HEK293T (cell line): ENCODE results near the gene MUL1.

Source experiments
- CTCF ChIA-PET: fragments of 350-600 bp; formaldehyde crosslinking; extraction: SDS; loops from one replicate; lab custom pipeline; 2021; ENCODE audit warnings: antibody characterized with exemption, inconsistent platforms; lab: Yijun Ruan, JAX
- POLR2A ChIA-PET: fragments of 350-600 bp; formaldehyde crosslinking; extraction: SDS; loops from one replicate; lab custom pipeline; 2020; ENCODE audit warnings: antibody characterized with exemption, inconsistent platforms; lab: Yijun Ruan, JAX
- DNase-seq: peaks from one replicate; pipeline ENCODE4 v3.0.0; 2012; ENCODE audit warnings: mixed read lengths; ENCODE audit errors: extremely low spot score
- ARNT ChIP-seq: fragments of 450-650 bp; IDR thresholded peaks from 2 replicates; pipeline ENCODE4 v1.6.1; 2017; ENCODE audit warnings: mild to moderate bottlenecking
- BHLHE40 ChIP-seq: fragments of 450-650 bp; IDR thresholded peaks from 2 replicates; pipeline ENCODE4 v1.6.1; 2016; ENCODE audit warnings: mild to moderate bottlenecking, moderate library complexity, borderline replicate concordance
- CTBP1 ChIP-seq: fragments of 450-650 bp; IDR thresholded peaks from 2 replicates; pipeline ENCODE4 v1.6.1; 2016; ENCODE audit warnings: borderline replicate concordance
- ELF4 ChIP-seq: fragments of 450-650 bp; IDR thresholded peaks from 2 replicates; pipeline ENCODE4 v1.6.1; 2017; ENCODE audit warnings: antibody characterized with exemption
- FOXA1 ChIP-seq: fragments of 450-650 bp; IDR thresholded peaks from 2 replicates; pipeline ENCODE4 v1.6.1; 2016; ENCODE audit warnings: mild to moderate bottlenecking
- FOXK2 ChIP-seq: fragments of 450-650 bp; IDR thresholded peaks from 2 replicates; pipeline ENCODE4 v1.6.1; 2016; ENCODE audit warnings: mild to moderate bottlenecking
- FOXM1 ChIP-seq: fragments of 450-650 bp; IDR thresholded peaks from 2 replicates; pipeline ENCODE4 v1.6.1; 2017; ENCODE audit warnings: mild to moderate bottlenecking, borderline replicate concordance
- HDGF ChIP-seq: fragments of 450-650 bp; IDR thresholded peaks from 2 replicates; pipeline ENCODE4 v1.6.1; 2017; ENCODE audit warnings: antibody characterized with exemption, borderline replicate concordance
- L3MBTL2 ChIP-seq: fragments of 450-650 bp; conservative IDR thresholded peaks from 2 replicates; pipeline ENCODE4 v1.6.1; 2016; ENCODE audit warnings: mild to moderate bottlenecking
- LEF1 ChIP-seq: fragments of 450-650 bp; IDR thresholded peaks from 2 replicates; pipeline ENCODE4 v1.6.1; 2017; ENCODE audit warnings: mild to moderate bottlenecking, borderline replicate concordance
- NFRKB ChIP-seq: fragments of 450-650 bp; IDR thresholded peaks from 2 replicates; pipeline ENCODE4 v1.6.1; 2016; ENCODE audit warnings: mild to moderate bottlenecking, moderate library complexity
- PKNOX1 ChIP-seq: fragments of 450-650 bp; IDR thresholded peaks from 2 replicates; pipeline ENCODE4 v1.6.1; 2016
- SP1 ChIP-seq: fragments of 450-650 bp; IDR thresholded peaks from 2 replicates; pipeline ENCODE4 v1.6.1; 2017
- SUZ12 ChIP-seq: fragments of 450-650 bp; IDR thresholded peaks from 2 replicates; pipeline ENCODE4 v1.6.1; 2016; ENCODE audit warnings: mild to moderate bottlenecking
- TARDBP ChIP-seq: fragments of 450-650 bp; IDR thresholded peaks from 2 replicates; pipeline ENCODE4 v1.6.1; 2016
- ZNF384 ChIP-seq: fragments of 450-650 bp; IDR thresholded peaks from 2 replicates; pipeline ENCODE4 v1.6.1; 2016

MUL1 gene

GRCh38 chr1:20496241-20496661, 11.7 kb downstream of the MUL1 start:
- ChIA-PET CTCF (no interaction called here), POLR2A (no interaction called here)
- no peak for DNase-seq
- TF ChIP-seq HDGF, result no peak

- no peak for TF ChIP-seq SP1
- TF ChIP-seq PKNOX1, result no peak
- no peak for TF ChIP-seq FOXK2
- TF ChIP-seq FOXM1, result no peak
- no peak for TF ChIP-seq NFRKB
- TF ChIP-seq FOXA1, result no peak
- no peak for TF ChIP-seq ZNF384
- TF ChIP-seq CTBP1, result no peak
- no peak for TF ChIP-seq LEF1
- no peak for TF ChIP-seq SUZ12
- TF ChIP-seq L3MBTL2, result no peak
- no peak for TF ChIP-seq ARNT
- TF ChIP-seq TARDBP, result no peak
- TF ChIP-seq ELF4, result no peak
- TF ChIP-seq BHLHE40, result no peak
- no peak for TF ChIP-seq HDGF
- ChIA-PET CTCF (interaction anchor here (1.1 to 1.7 kb wide), 2 partner anchors 69 to 134 kb away, joined by 3 to 6 read pairs; no protein-coding TSS in a partner anchor), POLR2A (no interaction called here)
- DNase-seq, result no peak
Observed at GRCh38 chr1:20495661-20496060, 12.3 kb downstream of the MUL1 start.

DNA sequence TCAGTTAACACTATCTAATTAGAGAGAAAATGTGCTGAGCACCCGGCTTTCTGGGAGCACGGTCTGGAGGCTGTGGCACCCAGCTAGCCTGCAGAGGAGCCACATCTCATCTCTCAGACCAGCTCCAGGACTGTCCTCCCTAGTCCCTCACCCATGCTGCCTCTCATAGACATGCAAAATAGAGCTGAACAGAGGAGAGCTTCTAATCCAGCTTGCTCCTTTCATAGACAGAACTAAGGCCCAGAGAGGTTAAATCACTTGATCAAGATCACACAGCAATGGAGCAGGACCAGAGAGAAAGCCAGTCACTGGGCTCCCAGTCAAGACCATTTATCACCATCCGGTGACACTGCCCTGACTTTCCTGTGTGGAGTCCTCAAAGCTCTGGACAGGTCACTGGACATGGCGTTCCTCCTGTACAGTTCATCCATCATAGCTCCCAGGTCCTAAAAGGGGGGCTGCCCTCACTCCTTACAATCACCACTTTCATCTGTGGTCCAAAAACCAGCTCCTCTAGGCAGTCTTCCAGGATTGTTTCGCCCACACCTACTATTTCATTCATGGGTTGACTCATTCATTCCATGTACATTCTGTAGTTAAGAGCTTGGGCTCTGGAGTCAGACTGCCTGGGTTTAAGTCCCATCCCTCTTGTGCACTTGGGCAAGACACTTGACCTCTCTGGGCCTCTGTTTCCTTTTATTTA, 13.2 kb downstream of the MUL1 start:
- ChIA-PET CTCF (interaction anchor here (0.5 to 2.0 kb wide), 7 partner anchors 18 to 610 kb away, joined by 3 to 7 read pairs (median 3); no protein-coding TSS in a partner anchor), POLR2A (no interaction called here)
- TF ChIP-seq CTBP1, result no peak
- TF ChIP-seq FOXA1, result no peak
- no peak for TF ChIP-seq BHLHE40
- no peak for TF ChIP-seq L3MBTL2
- TF ChIP-seq FOXK2, result no peak
- no peak for TF ChIP-seq NFRKB
- no peak for TF ChIP-seq FOXM1
- TF ChIP-seq TARDBP, result no peak
- no peak for TF ChIP-seq PKNOX1
- TF ChIP-seq ELF4, result no peak
- no peak for TF ChIP-seq SP1
- TF ChIP-seq ARNT, result no peak
- TF ChIP-seq ZNF384, result no peak
- TF ChIP-seq SUZ12, result no peak
- no peak for TF ChIP-seq LEF1
- TF ChIP-seq HDGF, result no peak
- DNase-seq, result no peak

- no peak for TF ChIP-seq NFRKB
- no peak for TF ChIP-seq TARDBP
- no peak for TF ChIP-seq ELF4
- ChIA-PET CTCF (interaction anchor here (0.5 to 2.0 kb wide), 9 partner anchors 17 to 609 kb away, joined by 3 to 9 read pairs (median 3); no protein-coding TSS in a partner anchor), POLR2A (no interaction called here)
Observed at GRCh38 chr1:20493839-20494608, 13.9 kb downstream of the MUL1 start.

GRCh38 chr1:20493309-20493708, 14.6 kb downstream of the MUL1 start:
- ChIA-PET POLR2A (no interaction called here), CTCF (interaction anchor here (0.6 to 2.0 kb wide), 4 partner anchors 62 to 314 kb away, joined by 3 to 9 read pairs (median 6); no protein-coding TSS in a partner anchor)
- DNase-seq, result no peak
- TF ChIP-seq SP1, result no peak
- TF ChIP-seq NFRKB, result no peak
- TF ChIP-seq L3MBTL2, result no peak
- no peak for TF ChIP-seq FOXA1
- no peak for TF ChIP-seq HDGF
- no peak for TF ChIP-seq CTBP1
- TF ChIP-seq PKNOX1, result no peak
- TF ChIP-seq LEF1, result no peak
- TF ChIP-seq SUZ12, result no peak
- no peak for TF ChIP-seq ELF4
- no peak for TF ChIP-seq FOXM1
- TF ChIP-seq BHLHE40, result no peak
- TF ChIP-seq ZNF384, result no peak

More at GRCh38 chr1:20493839-20494608, 13.9 kb downstream of the MUL1 start:
- peak; percentile 82 for DNase-seq

- no peak for DNase-seq
- ChIA-PET POLR2A (no interaction called here), CTCF (no interaction called here)
- TF ChIP-seq SP1 (no peak), CTBP1 (no peak), FOXA1 (no peak), LEF1 (no peak), HDGF (no peak), ZNF384 (no peak), SUZ12 (no peak), ARNT (no peak), PKNOX1 (no peak), NFRKB (no peak), ELF4 (no peak), TARDBP (no peak), FOXM1 (no peak), BHLHE40 (no peak), FOXK2 (no peak), L3MBTL2 (no peak)
Observed at GRCh38 chr1:20492751-20493150, 15.2 kb downstream of the MUL1 start.
